GM18870 (cell line): Measurements from ENCODE around the gene ASIC2.

ENCODE experiments used
- ATAC-seq: cut with Tn5 transposase; IDR thresholded peaks from one replicate; pipeline ENCODE4 v1.9.1; 2021; ENCODE audit warnings: moderate library complexity; ENCODE audit not compliant: unreplicated experiment

The ASIC2 gene

DNA sequence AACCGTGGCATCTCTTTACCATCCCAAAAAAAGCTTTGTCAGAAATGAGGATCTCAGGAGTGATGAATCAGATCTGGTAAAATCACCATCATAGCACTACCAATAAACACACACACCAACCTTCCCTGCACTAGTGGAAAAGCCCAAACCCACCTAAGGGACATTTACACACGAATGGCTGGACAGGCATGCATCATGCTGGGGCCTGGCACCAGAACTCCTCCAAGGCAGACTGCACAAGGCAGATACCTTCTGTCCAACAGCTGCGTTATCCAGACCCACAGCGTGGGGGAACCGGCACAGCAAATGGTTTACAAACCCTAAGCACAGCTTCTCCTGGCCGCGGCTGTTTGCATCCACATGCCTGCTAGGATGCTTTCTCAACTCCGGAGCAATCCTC lies 2.8 kb downstream of the ASIC2 start:
- no peak for ATAC-seq

DNA sequence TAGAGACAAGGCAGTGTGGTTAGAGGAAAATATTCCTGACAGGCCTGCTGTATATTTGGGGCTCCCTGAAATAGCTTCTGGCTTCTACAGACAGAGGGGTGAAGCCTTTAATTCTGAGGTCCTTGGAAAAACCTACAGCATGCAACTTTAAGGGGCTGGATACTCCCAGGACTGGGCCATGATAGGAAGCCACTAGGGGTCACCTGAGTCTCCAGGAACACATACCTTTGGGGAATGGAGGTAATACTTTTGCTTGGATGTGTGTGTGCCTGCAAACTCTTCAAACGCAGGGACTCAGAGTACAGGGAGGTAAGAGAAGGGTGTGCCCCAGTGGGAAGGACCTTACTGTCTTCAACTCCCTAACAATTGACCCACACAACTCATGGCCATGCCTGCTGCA lies 4.1 kb downstream of the ASIC2 start:
- no peak for ATAC-seq

DNA sequence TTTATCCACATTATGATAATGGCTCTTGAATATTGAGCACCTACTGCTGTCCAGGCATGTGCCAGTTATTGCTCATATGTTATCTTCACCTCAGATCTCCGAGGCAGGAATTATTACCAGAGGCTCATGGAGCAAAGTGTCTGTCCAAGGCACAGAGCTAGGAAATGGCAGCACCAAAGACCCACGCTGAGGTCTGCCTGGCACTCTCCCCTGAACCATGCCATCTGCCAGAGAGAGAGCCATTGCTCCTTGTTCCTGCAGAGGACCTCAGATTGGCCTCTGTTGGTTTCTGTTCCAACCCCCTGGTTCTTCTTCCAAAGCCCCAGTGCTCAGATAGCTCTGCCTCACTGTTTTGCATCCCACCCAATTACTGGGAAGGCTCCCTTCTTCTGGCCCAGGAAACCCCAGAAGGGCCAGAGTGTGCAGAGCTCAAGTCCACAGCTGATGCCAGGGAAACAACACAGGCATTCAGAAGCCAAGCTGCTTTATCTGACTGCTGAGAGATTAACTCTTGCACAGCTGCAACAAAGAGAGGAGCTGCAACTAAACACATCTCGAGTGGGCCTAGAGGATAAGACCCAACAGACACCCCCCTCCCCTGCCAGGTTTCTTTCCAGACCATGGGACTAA lies 5.9 kb downstream of the ASIC2 start:
- no peak for ATAC-seq

DNA sequence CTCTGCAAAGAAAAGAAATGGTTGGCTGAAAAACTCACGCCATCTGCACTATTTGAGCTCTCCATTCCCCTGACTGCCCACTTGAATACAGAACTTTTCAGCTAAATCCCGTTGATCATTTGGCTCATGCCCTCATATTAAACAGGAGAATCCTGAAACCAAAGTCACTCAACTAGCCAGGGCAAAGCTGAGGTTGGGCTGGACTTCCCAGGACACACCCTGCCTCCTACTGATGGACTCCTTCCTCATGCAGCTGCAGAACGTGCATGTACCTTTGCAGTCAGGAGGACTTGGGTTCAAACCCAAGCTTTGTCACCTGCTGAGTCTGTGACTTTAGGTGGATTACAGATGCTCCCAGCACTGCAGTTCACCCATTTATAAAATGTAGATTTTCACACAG lies 7.7 kb downstream of the ASIC2 start:
- ATAC-seq: no peak

DNA sequence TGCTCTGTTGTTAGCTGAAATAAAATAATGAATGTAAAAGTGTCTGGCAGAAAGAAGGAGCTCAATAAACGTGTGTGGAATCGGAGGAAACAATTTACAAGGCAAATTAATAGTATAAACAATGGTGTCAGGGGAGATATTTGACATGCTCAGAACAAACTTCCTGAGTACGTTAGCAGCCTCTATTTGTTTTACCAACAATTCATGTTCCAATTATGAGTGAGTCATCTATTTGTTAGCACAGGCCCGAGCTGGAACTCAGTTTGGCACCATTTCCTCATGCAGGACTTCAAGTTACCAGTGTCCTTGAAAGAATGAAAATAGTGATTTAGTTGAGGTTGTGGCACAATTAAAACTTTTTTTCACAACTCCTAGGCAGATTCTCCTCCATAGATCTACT lies 9.1 kb downstream of the ASIC2 start:
- ATAC-seq: no peak

DNA sequence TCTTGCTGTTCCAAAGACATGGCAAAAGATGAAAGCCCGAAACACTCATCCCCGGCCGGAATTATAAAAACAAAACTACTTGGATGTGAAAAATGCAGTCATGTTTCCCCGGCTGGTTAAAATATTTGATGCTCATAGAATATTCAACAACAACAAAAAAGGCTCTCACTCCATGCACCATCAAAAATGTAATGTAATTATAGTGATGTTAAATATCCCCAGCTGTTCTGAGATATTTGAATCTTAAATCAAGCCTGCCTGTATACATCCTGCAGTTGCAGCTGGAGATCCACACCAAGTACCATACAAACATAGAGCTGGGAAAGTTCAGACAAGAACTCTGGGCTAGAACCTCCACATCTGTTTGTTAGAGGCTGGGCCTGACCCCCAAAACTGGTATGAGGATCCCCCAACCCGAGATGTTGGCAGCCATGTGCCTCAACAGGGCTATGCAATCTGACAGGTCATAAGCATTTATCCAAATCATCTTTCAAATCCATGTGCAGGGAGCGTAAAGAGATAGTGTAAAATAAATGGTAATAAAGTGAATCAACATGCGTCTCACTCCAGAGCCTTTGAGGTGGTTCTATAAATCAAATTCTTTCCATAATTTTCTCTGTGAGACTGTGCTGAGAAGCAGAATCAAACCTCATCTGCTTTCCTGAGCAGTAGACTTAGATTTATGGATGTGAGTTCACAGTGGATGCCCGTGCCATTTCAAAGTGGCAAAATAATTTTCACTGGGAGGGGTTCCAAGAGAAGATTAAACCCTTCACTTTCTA lies 12.7 kb downstream of the ASIC2 start:
- ATAC-seq: no peak

DNA sequence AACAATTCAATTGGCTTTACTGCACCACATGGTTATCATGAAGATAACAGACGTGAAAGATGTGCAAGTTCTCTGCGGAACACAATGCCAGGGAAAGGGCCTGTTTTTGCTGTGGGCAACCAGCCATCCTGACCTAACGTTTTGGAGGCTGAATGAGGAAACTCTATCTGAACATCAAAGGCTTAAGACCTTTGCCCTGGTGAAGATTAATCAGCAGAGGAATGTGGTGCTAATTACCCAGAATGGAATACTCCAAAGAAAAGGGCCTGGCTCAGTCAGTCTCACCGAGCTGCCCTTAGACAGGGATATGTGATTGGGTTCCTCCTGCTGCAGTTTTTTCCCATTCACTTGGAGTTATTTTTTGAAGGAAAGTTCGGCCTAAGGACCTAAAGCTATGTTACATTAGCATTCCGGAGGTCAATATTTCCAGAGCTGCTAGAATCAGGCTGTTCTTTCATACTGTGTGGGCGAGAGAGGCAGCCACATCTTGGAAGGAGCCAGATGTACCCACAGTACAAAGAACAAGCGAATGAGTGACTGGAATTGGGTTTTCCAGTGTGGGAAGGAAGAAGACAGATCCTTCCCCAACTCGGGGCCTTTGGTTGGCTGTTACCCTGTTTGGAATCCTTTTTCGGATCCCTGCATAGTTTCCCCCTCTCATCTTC lies 15.5 kb downstream of the ASIC2 start:
- no peak for ATAC-seq

DNA sequence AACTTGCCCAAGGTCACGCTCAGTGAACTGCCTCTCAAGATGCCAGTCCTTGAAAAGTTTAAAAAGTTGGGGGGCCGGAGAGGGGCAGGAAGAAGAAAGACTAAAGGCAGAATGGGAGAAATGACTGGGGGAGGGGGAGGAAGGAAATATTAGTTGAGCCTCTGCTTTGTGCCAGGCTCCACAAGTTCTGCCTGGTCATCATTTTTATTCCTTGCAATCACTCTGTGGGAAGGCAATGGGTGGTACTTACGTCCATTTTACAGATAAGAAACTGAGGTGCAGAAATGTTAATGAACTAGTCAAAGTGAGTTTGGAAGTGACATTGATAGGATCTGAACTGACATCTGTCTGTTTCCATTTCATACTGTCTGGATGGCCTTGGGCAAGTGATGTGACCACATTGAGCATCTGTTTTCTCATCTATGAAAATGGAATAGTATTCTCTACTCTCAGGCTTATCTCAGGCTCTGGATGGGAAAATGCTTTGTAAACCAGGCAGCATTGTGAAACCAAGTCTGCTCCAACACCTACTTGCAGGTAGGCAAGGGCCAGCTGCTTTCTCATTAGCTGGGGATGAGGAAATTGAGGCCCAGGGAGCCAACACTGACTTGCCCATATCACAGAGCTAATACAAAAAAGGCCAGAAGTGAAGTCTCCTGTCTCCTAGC lies 19.2 kb downstream of the ASIC2 start:
- no peak for ATAC-seq

DNA sequence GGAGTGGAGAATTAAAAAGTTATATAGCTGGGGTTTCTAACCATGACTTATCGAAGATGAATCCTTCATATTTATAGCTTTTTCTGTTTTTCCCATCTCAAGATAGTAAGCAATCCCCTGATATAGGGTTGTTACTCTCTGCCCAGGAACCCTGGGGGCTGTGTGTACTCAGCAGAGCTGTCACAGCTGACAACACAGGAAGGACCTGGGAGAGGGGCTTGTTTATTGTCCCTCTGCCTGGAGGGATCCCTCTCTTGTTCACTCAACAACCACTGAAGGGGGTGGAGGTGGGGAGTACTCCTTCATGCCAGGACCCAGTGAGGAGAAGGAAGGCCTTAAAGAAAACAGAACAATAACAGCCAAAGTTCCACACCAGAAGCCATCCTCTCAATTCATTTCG lies 19.8 kb downstream of the ASIC2 start:
- ATAC-seq: no peak

DNA sequence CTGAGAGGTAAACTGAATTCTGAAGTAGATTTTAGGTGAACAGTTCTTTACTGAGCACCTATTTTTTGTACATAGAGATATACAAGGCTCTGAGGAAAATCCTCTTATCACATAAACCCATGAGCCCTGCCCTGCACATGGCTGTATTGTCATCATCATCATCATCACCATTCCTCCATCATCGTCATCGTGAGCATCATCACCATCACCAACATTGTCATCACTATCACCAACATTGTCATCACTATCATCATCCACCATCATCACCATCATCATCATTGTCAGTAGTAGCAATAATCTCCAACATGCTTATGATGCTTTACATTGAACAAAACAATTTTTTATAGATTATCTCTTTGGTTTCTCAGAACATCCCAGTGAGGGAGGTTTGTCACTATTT lies 20.7 kb downstream of the ASIC2 start:
- ATAC-seq: no peak

DNA sequence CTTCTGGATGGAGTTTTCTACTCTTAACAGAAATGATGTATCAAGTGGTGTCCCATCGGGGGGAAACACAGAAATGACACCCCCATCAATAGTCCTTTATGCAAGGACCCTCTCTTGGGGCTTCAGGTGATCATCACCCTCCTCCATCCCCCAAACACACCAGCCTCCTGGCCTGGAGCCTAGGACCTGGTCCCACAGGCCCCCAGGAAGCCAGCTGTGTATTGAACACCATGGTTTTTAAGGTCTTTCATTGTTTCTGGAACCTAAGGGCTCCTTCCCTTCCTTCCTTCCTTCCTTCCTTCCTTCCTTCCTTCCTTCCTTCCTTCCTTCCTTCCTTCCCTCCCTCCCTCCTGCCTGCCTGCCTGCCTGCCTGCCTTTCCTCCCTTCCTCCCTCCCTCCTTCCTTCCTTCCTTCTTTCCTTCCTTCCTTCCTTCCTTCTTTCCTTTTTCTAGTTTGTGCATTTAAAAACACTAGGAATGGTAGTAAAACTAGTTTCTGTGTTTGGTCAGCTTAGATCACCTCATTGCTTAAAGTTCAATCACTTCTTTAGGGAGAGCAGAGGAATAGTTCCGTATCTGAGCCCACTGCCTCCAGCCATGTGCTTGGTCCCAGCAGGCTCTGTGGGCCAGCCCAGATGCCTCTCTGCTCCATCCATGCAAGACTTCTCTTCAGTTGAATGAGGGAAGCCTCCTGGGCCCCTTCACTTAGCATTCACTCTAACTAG lies 23.6 kb downstream of the ASIC2 start:
- ATAC-seq: no peak

DNA sequence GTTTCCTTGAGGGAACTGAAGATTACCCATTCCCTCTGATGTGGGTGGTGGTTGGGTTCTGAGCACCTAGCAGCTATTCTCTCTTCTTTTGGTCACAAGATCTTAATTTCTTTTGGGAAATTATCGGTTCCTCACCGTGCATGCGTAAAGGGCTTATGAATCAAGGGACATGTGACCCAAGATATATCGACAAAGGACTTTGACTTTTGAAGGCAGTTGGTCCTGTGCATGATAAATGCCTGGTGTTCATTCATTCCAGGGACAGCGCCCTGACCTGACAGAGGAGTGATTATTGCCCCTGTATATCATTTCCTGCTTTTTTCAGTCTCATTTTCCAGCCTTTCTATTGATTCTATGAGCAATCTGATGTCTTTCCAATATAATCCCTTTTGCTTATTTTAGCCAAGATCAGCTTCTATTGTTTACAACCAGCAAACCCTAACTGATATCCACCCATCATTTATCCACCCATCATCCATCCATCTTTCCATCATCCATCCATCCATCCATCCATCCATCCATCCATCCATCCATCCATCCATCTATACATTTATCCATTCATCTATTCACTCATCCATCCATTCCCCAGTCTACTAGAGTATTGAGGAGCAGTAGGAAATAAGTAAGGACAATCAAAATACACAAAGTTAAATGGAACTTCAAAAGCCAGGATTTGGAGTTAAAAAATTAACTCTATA lies 25.1 kb downstream of the ASIC2 start:
- no peak for ATAC-seq

DNA sequence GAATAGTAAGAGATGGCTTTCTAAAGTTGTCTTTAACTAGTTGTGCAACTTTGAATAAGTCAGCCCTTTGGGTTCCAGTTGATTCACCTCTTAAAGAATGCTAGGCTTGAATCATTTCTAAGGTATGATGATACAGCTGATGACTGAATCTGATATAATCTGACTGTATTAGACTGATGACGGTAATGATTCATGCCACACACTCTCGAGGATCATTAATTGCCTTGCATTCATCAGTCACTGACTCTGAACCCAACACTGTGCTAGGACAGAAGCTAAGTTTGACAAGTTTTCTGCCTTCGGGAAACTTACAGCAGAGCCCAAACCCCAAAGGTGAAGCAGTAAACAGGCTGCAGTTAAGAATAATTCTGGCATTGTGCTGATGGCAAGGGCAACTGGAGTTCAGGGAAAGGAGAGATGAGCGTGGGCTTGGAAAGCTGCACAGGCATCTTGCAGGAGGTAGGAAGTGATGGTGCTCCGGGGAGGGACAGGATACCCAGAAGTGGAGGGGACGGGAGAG lies 25.8 kb downstream of the ASIC2 start:
- ATAC-seq: no peak

DNA sequence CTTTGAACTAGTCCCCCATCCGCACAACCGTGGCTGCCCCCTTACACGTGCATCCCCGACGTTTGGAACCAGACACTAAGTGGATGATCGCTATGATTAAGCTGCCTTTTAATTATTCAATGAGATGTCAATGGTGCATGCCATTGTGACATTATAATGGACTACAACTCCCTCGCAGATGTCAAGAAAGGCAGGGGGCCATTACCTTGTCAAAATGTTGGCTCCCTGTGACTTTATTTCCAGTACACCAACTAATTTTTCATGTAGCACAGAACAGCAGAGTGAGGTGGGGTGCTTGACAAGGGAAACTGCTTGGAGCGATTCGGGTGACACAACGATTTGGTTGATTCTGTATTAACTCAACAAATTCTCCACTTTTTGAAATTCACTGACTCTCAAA lies 26.5 kb downstream of the ASIC2 start:
- no peak for ATAC-seq

DNA sequence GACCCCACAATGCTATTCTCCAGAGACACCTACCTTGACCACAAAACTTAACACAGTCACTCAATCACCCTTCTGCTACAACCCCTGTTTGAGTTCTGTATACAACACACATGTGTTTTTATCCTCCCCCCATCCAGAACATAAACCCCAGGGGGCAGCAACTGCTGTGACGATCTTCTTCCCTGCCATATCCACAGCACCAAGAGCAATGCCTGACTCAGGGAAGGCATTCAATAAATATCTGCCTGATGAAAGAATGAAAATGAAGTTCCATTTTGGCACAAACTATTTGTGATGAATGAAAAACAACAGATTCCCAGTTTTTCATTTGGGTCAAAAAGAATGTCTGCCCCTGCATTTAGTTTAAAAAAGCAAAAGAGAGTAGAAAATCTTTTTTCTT lies 27.0 kb downstream of the ASIC2 start:
- ATAC-seq: no peak

DNA sequence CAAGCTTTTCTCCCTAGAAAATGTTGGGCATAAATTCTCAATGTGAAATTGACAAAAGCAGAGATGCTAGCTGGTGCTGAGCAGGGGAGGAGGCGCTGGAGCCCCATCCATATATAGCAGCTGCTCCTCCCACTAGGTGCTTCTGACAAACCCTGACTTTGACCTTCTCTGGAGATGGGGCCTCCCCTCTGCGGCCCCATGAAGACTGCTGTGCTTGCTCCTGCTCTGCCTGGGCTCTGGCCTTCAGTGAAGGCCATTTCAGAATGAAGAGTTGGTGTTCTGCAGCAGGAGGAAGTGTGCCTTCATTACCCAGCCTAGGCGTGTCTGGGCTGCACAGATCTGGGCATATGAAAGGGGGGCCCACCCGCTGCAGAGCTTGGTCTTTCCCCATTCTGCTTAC lies 29.7 kb downstream of the ASIC2 start:
- ATAC-seq: no peak

DNA sequence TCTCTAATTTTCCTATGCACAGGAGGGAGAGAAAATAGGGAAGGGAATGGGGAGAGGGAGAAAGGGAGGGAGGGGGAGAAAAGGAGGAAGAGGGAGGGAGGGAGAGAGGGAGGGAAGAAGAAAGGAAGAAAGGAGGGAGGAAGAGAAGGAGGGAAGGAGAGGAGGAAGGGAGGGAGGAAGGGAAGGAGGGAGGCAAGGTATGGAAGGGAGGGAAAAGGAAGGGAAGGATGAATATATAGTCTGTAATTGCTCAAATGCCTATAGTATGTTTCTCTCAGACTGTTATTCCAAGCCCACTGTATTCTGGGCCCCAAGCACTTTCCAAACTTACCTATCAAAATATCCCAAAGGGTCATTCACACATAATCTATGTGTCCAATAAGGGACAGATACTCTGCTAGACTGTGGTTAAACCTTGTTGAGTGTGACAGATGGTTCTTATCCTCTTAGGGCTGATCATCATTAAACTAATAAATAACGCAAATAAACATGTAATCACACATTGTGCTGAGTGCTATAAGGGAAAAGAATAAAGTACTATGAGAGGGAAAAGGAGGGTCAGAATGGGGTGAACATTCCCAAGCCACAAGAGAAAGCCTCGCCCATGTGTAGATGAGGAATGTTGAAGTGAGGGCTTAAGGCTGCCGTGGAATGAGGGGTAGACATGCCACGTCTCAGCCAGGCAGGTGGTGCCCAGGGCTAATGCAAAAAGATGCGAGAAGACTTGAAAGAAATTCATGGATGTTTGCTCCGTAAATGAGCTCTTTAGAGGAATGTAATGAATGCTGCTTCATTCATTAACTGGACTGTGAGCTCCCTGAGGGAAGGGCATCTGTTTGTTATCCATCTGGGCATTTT lies 30.6 kb downstream of the ASIC2 start:
- no peak for ATAC-seq

DNA sequence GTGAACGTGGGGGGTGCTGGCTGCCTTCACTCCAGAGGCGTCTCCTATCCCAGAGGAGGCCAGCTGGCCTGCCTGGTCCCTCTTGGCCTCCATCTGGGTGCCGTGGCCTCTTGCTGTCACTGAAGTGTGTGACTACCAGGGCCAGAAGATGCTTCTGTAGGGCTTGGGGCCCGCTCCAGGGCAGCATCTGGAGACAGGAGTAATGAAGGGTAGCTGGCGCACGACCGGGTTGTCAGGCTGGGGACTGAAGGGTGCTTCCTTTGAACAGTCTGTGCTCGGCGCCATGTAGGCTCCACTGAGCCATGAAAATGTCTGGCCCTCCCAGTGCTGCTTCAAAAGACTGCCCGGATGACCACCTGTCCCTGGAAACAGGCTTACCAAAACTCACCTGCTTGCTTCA lies 31.3 kb downstream of the ASIC2 start:
- no peak for ATAC-seq

DNA sequence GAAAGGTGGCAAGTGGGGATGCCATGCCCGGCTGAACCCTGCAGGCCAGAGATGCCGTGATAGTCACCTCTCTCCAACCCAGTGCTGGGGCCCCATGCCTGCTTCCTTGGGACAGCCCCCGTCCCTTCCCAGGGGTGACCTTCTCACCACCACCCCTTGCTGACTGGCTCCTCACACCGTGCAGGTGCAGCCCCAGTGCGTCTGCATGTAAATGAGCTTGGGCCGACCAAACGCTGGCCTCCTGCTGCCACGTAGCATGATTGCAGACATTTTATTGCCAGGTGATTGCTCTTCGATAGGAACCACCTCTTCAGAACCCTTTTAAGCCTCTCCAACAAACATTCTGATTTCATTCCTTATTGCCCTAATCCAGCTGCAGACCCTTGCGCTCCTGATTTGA lies 32.5 kb downstream of the ASIC2 start:
- no peak for ATAC-seq
